Activated B cell treated with CpG ODN at 0.5 μM for 24 hours (primary cell): ENCODE results near the gene GH1. TPM values are rescaled to one million over a fixed set of nuclear protein-coding genes. Genes with fewer than 3 reads are reported as not detected.
A peak's percentile ranks its signal among the peaks of the same experiment; 100 is the strongest.
"Not testable (repeated sequence)": the region's sequence is repeated elsewhere in the genome, so short reads cannot be mapped to it uniquely, and the experiment has no call there.

Experiments
- ATAC-seq: fragments of 200-7000 bp; cut with Tn5 transposase; one replicate; pipeline ENCODE4 v1.10.0; 2021; ENCODE audit warnings: low read depth, mild to moderate bottlenecking, moderate library complexity
- CTCF ChIA-PET: fragments of 350-600 bp; sonication (Branson Sonifier 250); formaldehyde crosslinking; loops from one replicate; lab custom pipeline; 2021; ENCODE audit warnings: antibody characterized with exemption; lab: Charles Lee
- POLR2A ChIA-PET: fragments of 350-600 bp; sonication (Branson Sonifier 250); formaldehyde crosslinking; loops from one replicate; lab custom pipeline; 2021; ENCODE audit warnings: antibody characterized with exemption; lab: Charles Lee
- DNase-seq: peaks from one replicate; pipeline ENCODE4 v3.0.0; 2022
- H3K27ac Mint-ChIP-seq: one replicate; pipeline ENCODE4 v1.8.0; 2020; ENCODE audit warnings: mixed read lengths
- H3K27me3 Mint-ChIP-seq: one replicate; pipeline ENCODE4 v1.8.0; 2021; ENCODE audit warnings: mixed read lengths
- H3K36me3 Mint-ChIP-seq: one replicate; pipeline ENCODE4 v1.8.0; 2021; ENCODE audit warnings: low read depth, mixed read lengths
- H3K4me1 Mint-ChIP-seq: one replicate; pipeline ENCODE4 v1.8.0; 2021; ENCODE audit warnings: mixed read lengths
- H3K4me3 Mint-ChIP-seq: one replicate; pipeline ENCODE4 v1.8.0; 2020; ENCODE audit warnings: mild to moderate bottlenecking, mixed read lengths
- H3K9me3 Mint-ChIP-seq: one replicate; pipeline ENCODE4 v1.8.0; 2020; ENCODE audit warnings: mixed read lengths
- intact Hi-C: fragments of 100-400 bp; cut with micrococcal nuclease; formaldehyde crosslinking; loops from one replicate; pipeline ENCODE4 v1.15.1; 2024
- total RNA-seq: library from RNA; stranded (reverse); gene quantifications from 2 replicates; pipeline ENCODE4 v1.2.3, GENCODE V29; 2022
- TF ChIP-seq, protein P1 (sequence below): fragments of 200-600 bp; IDR thresholded peaks from one replicate; pipeline ENCODE4 v1.8.0; 2022; ENCODE audit warnings: antibody characterized with exemption, mild to moderate bottlenecking

The GH1 gene
- total RNA-seq, 1 donor from 2014 or later = not detected

DNA sequence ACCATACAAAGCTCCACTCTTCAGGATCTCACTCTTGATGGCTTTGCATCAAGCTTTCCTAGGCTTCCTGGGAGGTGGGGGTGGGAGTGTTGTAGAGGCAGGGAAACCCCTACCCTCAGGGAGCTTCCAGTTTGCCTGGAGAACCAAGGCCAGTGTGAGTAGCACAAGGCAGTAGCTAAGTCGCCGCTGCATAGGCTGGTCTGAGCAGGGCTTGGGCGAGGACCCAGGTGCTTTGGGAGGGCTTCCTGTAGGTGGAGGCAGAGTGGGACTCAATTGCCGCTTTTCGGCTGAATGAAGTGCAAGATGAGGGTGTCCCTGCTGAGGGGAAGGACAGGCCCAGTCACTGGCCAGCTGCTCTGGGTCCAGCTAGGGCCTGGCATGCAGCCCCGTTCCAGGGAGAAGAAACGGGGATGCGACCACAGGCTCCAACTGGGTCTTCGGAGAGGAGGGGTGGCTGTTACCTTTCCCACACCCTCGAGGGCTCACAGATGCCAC, 9.6 kb upstream of the GH1 start:
- peak overlapping the region; percentile 96 for H3K27ac Mint-ChIP-seq
- DNase-seq (no peak), ATAC-seq (no peak)
- TF ChIP-seq, protein P1, sequence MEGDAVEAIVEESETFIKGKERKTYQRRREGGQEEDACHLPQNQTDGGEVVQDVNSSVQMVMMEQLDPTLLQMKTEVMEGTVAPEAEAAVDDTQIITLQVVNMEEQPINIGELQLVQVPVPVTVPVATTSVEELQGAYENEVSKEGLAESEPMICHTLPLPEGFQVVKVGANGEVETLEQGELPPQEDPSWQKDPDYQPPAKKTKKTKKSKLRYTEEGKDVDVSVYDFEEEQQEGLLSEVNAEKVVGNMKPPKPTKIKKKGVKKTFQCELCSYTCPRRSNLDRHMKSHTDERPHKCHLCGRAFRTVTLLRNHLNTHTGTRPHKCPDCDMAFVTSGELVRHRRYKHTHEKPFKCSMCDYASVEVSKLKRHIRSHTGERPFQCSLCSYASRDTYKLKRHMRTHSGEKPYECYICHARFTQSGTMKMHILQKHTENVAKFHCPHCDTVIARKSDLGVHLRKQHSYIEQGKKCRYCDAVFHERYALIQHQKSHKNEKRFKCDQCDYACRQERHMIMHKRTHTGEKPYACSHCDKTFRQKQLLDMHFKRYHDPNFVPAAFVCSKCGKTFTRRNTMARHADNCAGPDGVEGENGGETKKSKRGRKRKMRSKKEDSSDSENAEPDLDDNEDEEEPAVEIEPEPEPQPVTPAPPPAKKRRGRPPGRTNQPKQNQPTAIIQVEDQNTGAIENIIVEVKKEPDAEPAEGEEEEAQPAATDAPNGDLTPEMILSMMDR = no peak
- H3K9me3 Mint-ChIP-seq = no peaks in the 10 kb centered on the region
- ChIA-PET POLR2A (interaction anchor here (0.6 to 19.1 kb wide), 15 partner anchors 9 to 230 kb away, joined by 3 to 837 read pairs (median 4); partner anchors contain the start of genes GH1 and ICAM2), CTCF (interaction anchor here (0.8 to 8.9 kb wide), 5 partner anchors 9 to 97 kb away, joined by 3 to 146 read pairs (median 8); partner anchors contain the start of gene GH1)
- peaks cover 46% of the 10 kb centered on the region for H3K36me3 Mint-ChIP-seq
- H3K4me3 Mint-ChIP-seq = peak overlapping the region; percentile 98
- H3K4me1 Mint-ChIP-seq = peaks cover 87% of the 10 kb centered on the region
- H3K27me3 Mint-ChIP-seq = no peaks in the 10 kb centered on the region
- intact Hi-C loops = no loop called here

DNA sequence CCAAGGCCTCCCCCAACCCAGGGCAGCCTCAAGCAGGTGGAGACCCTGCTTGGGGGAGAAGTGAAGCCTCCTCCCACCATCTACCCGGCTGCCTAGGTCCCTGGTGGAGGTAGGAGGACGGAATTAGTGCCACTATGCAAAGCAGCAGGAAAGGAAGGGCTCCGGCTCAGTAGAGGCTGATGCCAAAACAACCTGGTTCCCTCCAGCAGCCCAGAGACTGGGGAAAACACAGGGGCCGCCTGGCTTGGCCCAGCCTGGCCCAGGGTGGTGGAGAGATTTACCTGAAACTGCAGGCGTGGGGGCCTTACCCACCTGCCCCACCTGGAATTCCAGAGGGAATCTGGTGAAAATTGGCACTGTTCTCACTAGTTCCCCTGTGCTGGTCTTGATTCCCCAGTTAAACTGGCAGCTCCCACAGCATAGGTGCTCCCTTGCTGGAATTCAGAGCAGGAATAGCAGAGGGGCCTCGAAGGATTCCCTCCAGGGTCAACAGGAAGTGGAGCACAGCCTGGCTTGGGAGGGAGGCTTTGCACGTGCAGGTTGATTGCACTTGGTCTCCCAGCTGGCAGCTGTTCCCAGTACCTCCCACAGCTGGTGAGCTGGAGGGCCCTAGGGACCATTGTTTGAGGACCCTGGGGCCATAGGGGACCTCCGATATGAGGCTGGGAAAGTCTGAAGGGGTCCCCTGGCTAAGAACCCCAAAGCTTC, 9.0 kb upstream of the GH1 start:
- DNase-seq = peak; percentile 49

DNA sequence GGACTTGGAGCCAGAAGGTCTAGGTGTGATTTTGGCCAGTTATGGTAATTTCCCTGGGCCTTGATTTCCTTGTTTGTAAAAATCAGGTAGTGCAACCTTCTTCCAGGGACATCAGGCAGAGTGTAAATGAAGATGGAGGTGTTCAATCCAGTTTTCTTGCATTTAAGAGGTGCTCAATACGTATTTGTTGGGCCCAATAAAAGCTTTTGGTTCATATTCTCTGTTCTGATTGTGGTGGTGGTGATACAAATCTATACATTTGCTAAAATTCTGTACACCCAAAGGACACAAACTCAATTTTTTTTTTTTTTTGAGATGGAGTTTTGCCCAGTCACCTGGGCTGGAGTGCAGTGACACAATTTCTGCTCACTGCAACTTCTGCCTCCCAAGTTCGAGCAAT, 7.5 kb upstream of the GH1 start:
- Mint-ChIP-seq H3K27ac (peak overlapping the region; percentile 96), H3K4me3 (peak overlapping the region; percentile 71)
- POLR2A ChIA-PET = interaction anchor here (0.5 to 19.1 kb wide), 10 partner anchors 8 to 729 kb away, joined by 3 to 837 read pairs (median 6); partner anchors contain the start of genes GH1 and ICAM2

More for the DNA sequence above, 9.0 kb upstream of the GH1 start:
- intact Hi-C loops = no loop called here
- Mint-ChIP-seq H3K4me3 (peak overlapping the region; percentile 98), H3K27ac (peak overlapping the region; percentile 96), H3K36me3 (peaks cover 46% of the 10 kb centered on the region), H3K9me3 (no peaks in the 10 kb centered on the region), H3K4me1 (peaks cover 87% of the 10 kb centered on the region), H3K27me3 (no peaks in the 10 kb centered on the region)
- ChIA-PET POLR2A (interaction anchor here (0.5 to 19.1 kb wide), 16 partner anchors 9 to 229 kb away, joined by 3 to 837 read pairs (median 4); partner anchors contain the start of genes DDX42, GH1 and ICAM2), CTCF (interaction anchor here (0.8 to 8.9 kb wide), 4 partner anchors 8 to 98 kb away, joined by 4 to 146 read pairs (median 44); partner anchors contain the start of gene GH1)
- ATAC-seq = peak; percentile 25
- TF ChIP-seq, protein P1 = no peak

DNA sequence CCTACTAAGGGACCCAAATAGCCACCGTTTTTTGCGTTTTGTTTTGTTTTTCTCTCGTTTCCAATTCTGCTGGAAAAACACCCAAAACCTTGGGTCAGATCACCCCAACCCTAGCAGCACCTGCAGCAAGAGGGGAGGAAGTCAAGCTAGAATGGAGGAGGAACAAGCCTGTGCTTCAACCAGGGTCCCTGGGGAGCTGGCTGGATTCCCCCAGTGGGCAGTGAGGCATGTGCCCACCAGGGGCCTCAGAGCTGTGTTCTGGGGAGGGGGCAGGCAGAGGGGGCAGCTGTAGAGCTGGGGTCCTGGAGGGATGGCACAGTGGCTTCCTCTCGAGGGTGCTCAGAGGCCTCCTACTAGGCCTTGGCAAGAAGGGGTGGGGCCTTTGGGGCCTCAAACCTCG, 7.0 kb upstream of the GH1 start:
- Mint-ChIP-seq H3K27ac (peak overlapping the region; percentile 96), H3K36me3 (peaks cover 32% of the 10 kb centered on the region), H3K4me3 (peak overlapping the region; percentile 71), H3K27me3 (no peaks in the 10 kb centered on the region), H3K4me1 (peaks cover 95% of the 10 kb centered on the region), H3K9me3 (no peaks in the 10 kb centered on the region)
- POLR2A ChIA-PET = interaction anchor here (0.5 to 19.1 kb wide), 9 partner anchors 8 to 728 kb away, joined by 3 to 837 read pairs (median 7); partner anchors contain the start of genes GH1 and ICAM2
- peak; percentile 85 for DNase-seq
- ATAC-seq = peak; percentile 65
- CTCF ChIA-PET = interaction anchor here (1.2 to 2.8 kb wide), 4 partner anchors 8 to 100 kb away, joined by 3 to 34 read pairs (median 5); no protein-coding TSS in a partner anchor
- TF ChIP-seq, protein P1 = no peak
- intact Hi-C loops = loop anchor here (1.0 kb wide), 1 partner anchor 8 kb away; no protein-coding TSS in a partner anchor

More for the DNA sequence above, 7.5 kb upstream of the GH1 start:
- Mint-ChIP-seq H3K9me3 (no peaks in the 10 kb centered on the region), H3K4me1 (peaks cover 95% of the 10 kb centered on the region), H3K36me3 (peaks cover 37% of the 10 kb centered on the region), H3K27me3 (no peaks in the 10 kb centered on the region)
- intact Hi-C loops = no loop called here
- CTCF ChIA-PET = interaction anchor here (1.2 to 2.8 kb wide), 3 partner anchors 20 to 100 kb away, joined by 3 to 34 read pairs (median 6); no protein-coding TSS in a partner anchor
- no peak for DNase-seq
- TF ChIP-seq, protein P1 = no peak
- ATAC-seq = no peak

DNA sequence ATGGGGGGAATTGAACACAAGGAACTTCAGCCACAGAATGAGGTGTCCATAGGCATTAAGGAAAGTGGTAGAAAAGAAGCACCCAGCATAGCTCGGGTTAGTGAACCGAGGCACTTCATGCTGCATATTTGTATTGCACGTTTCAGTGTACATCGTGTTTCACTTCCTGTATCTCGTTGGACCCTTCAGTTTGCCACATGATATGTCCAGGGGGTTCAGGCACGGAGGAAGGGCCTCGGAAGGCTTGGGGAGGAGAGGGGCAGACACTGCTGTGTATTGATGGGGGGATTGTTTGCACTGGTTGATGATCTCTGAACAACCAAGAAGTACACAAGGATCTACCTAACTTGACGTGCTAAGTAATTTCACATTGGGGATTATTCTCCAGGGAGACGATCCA, 3.8 kb upstream of the GH1 start:
- Mint-ChIP-seq H3K4me3 (peak overlapping the region; percentile 71), H3K27ac (peak overlapping the region; percentile 94), H3K4me1 (peaks cover 88% of the 10 kb centered on the region)
- ATAC-seq (peak; percentile 51), DNase-seq (peak; percentile 51)
- ChIA-PET CTCF (interaction anchor here (0.7 to 9.5 kb wide), 5 partner anchors 24 to 211 kb away, joined by 3 to 321 read pairs (median 7); partner anchors contain the start of gene ICAM2), POLR2A (interaction anchor here (0.6 to 19.1 kb wide), 9 partner anchors 8 to 223 kb away, joined by 3 to 837 read pairs (median 4); partner anchors contain the start of genes CD79B and ICAM2)
- intact Hi-C loops, H3K9me3 Mint-ChIP-seq, H3K27me3 Mint-ChIP-seq, H3K36me3 Mint-ChIP-seq: not testable (repeated sequence)

DNA sequence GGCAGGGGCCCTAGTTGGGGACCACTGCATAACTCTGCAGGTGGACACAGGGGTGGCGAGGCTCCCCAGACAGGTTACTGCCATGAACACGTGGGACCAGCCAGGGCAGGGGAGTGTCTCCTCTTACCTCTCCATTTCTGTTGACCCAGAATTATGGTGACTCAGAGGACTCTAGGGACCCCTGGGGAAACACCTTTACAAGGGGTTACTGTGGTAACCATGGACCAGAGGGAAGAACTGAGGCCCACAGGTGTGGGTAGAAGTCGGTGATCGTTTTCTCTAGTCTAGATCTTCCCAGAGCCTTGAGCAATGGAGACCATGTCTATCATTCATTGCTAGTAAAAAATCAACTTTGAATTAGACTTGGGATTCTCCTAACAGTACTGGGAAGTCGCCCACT, 2.1 kb upstream of the GH1 start:
- Mint-ChIP-seq H3K4me3 (peak overlapping the region; percentile 59), H3K4me1 (peaks cover 88% of the 10 kb centered on the region), H3K27ac (peak overlapping the region; percentile 87)
- H3K36me3 Mint-ChIP-seq, H3K27me3 Mint-ChIP-seq, H3K9me3 Mint-ChIP-seq, intact Hi-C loops: not testable (repeated sequence)
- ChIA-PET POLR2A (interaction anchor here (0.7 to 19.1 kb wide), 11 partner anchors 9 to 213 kb away, joined by 4 to 837 read pairs (median 17); partner anchors contain the start of genes CD79B, ERN1 and ICAM2), CTCF (interaction anchor here (1.5 to 12.3 kb wide), 11 partner anchors 9 to 212 kb away, joined by 6 to 321 read pairs (median 46); partner anchors contain the start of genes CD79B, CSHL1, ERN1 and ICAM2)
- DNase-seq (peak; percentile 49), ATAC-seq (peak; percentile 37)

DNA sequence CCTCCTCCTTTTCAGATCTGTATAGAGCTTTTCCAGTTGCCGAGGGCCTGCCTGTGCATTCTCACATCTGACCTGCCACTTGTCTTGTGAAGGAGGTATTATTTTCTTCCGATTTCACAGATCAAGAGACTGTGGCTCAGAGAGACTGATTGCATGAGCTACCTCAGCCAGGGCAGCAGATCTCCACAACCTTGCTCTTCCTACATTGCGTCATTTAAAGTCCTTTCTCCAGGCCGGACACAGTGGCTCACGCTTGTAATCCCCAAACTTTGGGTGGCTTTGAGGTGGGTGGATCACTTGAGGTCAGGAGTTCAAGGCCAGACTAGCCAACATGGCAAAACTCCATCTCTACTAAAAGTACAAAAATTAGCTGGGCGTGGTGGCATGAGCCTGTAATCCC, 1.4 kb upstream of the GH1 start:
- H3K36me3 Mint-ChIP-seq, H3K27me3 Mint-ChIP-seq, ATAC-seq, DNase-seq, H3K9me3 Mint-ChIP-seq, intact Hi-C loops: not testable (repeated sequence)
- peak overlapping the region; percentile 87 for H3K27ac Mint-ChIP-seq
- ChIA-PET POLR2A (interaction anchor here (0.6 to 19.1 kb wide), 19 partner anchors 10 to 953 kb away, joined by 3 to 837 read pairs (median 8); partner anchors contain the start of genes CD79B, ERN1, ICAM2 and PRR29), CTCF (interaction anchor here (0.8 to 12.3 kb wide), 17 partner anchors 9 to 212 kb away, joined by 3 to 321 read pairs (median 12); partner anchors contain the start of genes CD79B, CSHL1, ERN1 and ICAM2)
- peak overlapping the region; percentile 69 for H3K4me3 Mint-ChIP-seq
- H3K4me1 Mint-ChIP-seq = peaks cover 86% of the 10 kb centered on the region
